SK-N-SH (cell line): Measurements from ENCODE around the gene COL2A1.

Experiments
- CHD2 ChIP-seq: fragments of 150-350 bp; IDR thresholded peaks from 2 replicates; pipeline ENCODE4 v1.6.1; 2018; ENCODE audit warnings: low read length; ENCODE audit not compliant: partially characterized antibody
- RAD21 ChIP-seq: IDR thresholded peaks from 2 replicates; pipeline ENCODE4 v1.6.1; 2012; ENCODE audit warnings: mild to moderate bottlenecking, low read length
- RXRA ChIP-seq: IDR thresholded peaks from 2 replicates; pipeline ENCODE4 v1.4.0; 2012; ENCODE audit warnings: low read depth, mild to moderate bottlenecking, borderline replicate concordance
- TF ChIP-seq, protein P1 (sequence below): IDR thresholded peaks from 2 replicates; pipeline ENCODE4 v1.6.1; 2012; ENCODE audit warnings: mild to moderate bottlenecking, low read depth, low read length, moderate library complexity
- TF ChIP-seq, protein P2 (sequence below): fragments of 200-600 bp; sonication (generic); IDR thresholded peaks from 2 replicates; pipeline ENCODE4 v1.6.1; 2017; ENCODE audit warnings: antibody characterized with exemption, mild to moderate bottlenecking, moderate library complexity
- TF ChIP-seq, protein P3 (sequence below): fragments of 150-350 bp; IDR thresholded peaks from 2 replicates; pipeline ENCODE4 v1.6.1; 2017; ENCODE audit warnings: antibody characterized with exemption, low read length, low read depth, borderline replicate concordance

DNA sequence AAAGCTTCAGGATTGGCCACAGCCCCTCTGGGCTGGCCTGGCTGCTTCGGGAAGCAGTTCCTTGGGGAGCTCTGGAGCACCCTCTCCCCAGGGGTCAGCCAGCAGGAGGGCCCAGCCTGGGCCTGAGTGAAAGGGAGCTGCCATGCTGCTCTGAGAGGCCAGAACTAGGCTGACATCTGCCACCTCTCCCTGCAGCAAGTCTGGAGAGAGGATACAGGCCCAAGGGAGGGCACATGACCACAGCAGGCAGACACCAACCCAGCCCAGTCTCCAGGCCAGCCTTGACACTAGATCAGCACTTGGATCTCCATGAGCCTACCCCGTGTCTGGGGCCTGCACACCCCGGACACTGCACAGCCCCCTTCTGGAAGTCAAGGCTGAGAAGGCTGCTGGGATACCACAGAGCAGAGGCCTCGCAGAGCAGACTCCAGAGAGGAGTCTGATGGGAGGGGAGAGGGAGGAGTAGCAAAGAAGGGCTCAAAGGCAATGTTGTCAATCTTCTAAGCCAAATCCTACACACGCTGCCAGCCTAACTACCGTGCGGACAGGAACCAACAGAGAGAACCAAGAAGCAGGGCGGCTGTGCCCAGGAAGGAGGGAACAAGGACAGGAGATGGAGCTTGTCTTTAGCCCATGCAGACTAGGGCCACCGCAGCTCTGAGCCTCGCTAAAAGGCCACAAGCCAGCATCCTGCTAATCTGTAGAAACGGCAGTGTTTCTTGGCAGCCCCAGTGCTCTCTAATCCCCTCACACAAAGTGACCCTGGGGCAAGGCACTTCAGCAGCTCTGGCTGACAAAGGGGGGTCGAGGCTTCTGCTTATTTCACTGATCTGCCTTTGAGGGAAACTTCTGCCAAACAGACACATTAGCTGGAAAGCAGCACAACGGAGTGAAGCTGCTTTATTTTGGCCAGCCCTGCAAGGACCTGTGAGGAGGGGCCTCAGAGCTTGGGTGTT, 12.9 kb downstream of the COL2A1 start:
- TF ChIP-seq CHD2 (peak; percentile 79), RXRA (no peak), RAD21 (0 out of 2 replicates have a peak, but pooled peaks have one; percentile 8)
- TF ChIP-seq, protein P1, sequence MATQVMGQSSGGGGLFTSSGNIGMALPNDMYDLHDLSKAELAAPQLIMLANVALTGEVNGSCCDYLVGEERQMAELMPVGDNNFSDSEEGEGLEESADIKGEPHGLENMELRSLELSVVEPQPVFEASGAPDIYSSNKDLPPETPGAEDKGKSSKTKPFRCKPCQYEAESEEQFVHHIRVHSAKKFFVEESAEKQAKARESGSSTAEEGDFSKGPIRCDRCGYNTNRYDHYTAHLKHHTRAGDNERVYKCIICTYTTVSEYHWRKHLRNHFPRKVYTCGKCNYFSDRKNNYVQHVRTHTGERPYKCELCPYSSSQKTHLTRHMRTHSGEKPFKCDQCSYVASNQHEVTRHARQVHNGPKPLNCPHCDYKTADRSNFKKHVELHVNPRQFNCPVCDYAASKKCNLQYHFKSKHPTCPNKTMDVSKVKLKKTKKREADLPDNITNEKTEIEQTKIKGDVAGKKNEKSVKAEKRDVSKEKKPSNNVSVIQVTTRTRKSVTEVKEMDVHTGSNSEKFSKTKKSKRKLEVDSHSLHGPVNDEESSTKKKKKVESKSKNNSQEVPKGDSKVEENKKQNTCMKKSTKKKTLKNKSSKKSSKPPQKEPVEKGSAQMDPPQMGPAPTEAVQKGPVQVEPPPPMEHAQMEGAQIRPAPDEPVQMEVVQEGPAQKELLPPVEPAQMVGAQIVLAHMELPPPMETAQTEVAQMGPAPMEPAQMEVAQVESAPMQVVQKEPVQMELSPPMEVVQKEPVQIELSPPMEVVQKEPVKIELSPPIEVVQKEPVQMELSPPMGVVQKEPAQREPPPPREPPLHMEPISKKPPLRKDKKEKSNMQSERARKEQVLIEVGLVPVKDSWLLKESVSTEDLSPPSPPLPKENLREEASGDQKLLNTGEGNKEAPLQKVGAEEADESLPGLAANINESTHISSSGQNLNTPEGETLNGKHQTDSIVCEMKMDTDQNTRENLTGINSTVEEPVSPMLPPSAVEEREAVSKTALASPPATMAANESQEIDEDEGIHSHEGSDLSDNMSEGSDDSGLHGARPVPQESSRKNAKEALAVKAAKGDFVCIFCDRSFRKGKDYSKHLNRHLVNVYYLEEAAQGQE, result no peak
- TF ChIP-seq, protein P2, sequence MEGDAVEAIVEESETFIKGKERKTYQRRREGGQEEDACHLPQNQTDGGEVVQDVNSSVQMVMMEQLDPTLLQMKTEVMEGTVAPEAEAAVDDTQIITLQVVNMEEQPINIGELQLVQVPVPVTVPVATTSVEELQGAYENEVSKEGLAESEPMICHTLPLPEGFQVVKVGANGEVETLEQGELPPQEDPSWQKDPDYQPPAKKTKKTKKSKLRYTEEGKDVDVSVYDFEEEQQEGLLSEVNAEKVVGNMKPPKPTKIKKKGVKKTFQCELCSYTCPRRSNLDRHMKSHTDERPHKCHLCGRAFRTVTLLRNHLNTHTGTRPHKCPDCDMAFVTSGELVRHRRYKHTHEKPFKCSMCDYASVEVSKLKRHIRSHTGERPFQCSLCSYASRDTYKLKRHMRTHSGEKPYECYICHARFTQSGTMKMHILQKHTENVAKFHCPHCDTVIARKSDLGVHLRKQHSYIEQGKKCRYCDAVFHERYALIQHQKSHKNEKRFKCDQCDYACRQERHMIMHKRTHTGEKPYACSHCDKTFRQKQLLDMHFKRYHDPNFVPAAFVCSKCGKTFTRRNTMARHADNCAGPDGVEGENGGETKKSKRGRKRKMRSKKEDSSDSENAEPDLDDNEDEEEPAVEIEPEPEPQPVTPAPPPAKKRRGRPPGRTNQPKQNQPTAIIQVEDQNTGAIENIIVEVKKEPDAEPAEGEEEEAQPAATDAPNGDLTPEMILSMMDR, result no peak
- TF ChIP-seq, protein P3, sequence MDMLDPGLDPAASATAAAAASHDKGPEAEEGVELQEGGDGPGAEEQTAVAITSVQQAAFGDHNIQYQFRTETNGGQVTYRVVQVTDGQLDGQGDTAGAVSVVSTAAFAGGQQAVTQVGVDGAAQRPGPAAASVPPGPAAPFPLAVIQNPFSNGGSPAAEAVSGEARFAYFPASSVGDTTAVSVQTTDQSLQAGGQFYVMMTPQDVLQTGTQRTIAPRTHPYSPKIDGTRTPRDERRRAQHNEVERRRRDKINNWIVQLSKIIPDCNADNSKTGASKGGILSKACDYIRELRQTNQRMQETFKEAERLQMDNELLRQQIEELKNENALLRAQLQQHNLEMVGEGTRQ, result no peak
